Activated CD4-positive, alpha-beta memory T cell treated with anti-CD3 and anti-CD28 coated beads, Interleukin-2, amount 10 ng/mL, durations not matched to agents 7 days and 5 days (primary cell): ENCODE data around the gene GALNT18. TPM values are rescaled to one million over a fixed set of nuclear protein-coding genes. Genes with fewer than 3 reads are reported as not detected.
A peak's percentile ranks its signal among the peaks of the same experiment; 100 is the strongest.

ENCODE experiments used
- CTCF ChIA-PET: fragments of 350-600 bp; sonication (Branson Sonifier 250); formaldehyde crosslinking; loops from one replicate; lab custom pipeline; 2021; ENCODE audit warnings: antibody characterized with exemption, inconsistent platforms; lab: Charles Lee
- POLR2A ChIA-PET: fragments of 350-600 bp; sonication (Branson Sonifier 250); formaldehyde crosslinking; loops from one replicate; lab custom pipeline; 2021; ENCODE audit warnings: antibody characterized with exemption; lab: Charles Lee
- DNase-seq: peaks from one replicate; pipeline ENCODE4 v3.0.0-alpha.2; 2020
- H3K27ac Mint-ChIP-seq: one replicate; pipeline ENCODE4 v1.8.0; 2021; ENCODE audit warnings: mild to moderate bottlenecking, mixed read lengths
- H3K27me3 Mint-ChIP-seq: one replicate; pipeline ENCODE4 v1.8.0; 2021; ENCODE audit warnings: mixed read lengths
- H3K36me3 Mint-ChIP-seq: one replicate; pipeline ENCODE4 v1.8.0; 2021; ENCODE audit warnings: low read depth, mixed read lengths
- H3K4me1 Mint-ChIP-seq: one replicate; pipeline ENCODE4 v1.8.0; 2021; ENCODE audit warnings: mixed read lengths
- H3K4me3 Mint-ChIP-seq: one replicate; pipeline ENCODE4 v1.8.0; 2021; ENCODE audit warnings: mild to moderate bottlenecking, mixed read lengths
- H3K9me3 Mint-ChIP-seq: one replicate; pipeline ENCODE4 v1.8.0; 2021; ENCODE audit warnings: mixed read lengths
- total RNA-seq, 2 experiments: library from RNA; stranded (reverse); gene quantifications; one replicate each; pipeline ENCODE4 v1.2.3, GENCODE V29; 2021

Gene GALNT18
- total RNA-seq, result under 1 TPM; 0.60 to 0.93 TPM

GRCh38 chr11:11621573-11622339, at the start of gene GALNT18:
Gene GALNT18 (minus strand): TSS chr11:11622005.
- Mint-ChIP-seq H3K4me3 (peak within 1 kb of the TSS; percentile 57), H3K36me3 (no peaks in the 10 kb centered on the region), H3K4me1 (peaks cover 8% of the 10 kb centered on the region), H3K9me3 (no peaks in the 10 kb centered on the region), H3K27me3 (peaks cover 65% of the 10 kb centered on the region), H3K27ac (no peak within 1 kb of the TSS)
- peak; percentile 78 for DNase-seq
- POLR2A ChIA-PET, result no interaction called here
- CTCF ChIA-PET, result interaction anchor here (0.8 to 1.4 kb wide), 2 partner anchors 166 to 686 kb away, joined by 3 to 4 read pairs; no protein-coding TSS in a partner anchor

GRCh38 chr11:11670574-11670973, 48.8 kb upstream of the GALNT18 start:
- ChIA-PET POLR2A (no interaction called here), CTCF (no interaction called here)
- Mint-ChIP-seq H3K36me3 (no peaks in the 10 kb centered on the region), H3K27ac (no peak overlapping the region), H3K4me1 (no peaks in the 10 kb centered on the region), H3K9me3 (no peaks in the 10 kb centered on the region), H3K4me3 (no peak overlapping the region), H3K27me3 (peaks cover 16% of the 10 kb centered on the region)
- DNase-seq, result no peak

DNA sequence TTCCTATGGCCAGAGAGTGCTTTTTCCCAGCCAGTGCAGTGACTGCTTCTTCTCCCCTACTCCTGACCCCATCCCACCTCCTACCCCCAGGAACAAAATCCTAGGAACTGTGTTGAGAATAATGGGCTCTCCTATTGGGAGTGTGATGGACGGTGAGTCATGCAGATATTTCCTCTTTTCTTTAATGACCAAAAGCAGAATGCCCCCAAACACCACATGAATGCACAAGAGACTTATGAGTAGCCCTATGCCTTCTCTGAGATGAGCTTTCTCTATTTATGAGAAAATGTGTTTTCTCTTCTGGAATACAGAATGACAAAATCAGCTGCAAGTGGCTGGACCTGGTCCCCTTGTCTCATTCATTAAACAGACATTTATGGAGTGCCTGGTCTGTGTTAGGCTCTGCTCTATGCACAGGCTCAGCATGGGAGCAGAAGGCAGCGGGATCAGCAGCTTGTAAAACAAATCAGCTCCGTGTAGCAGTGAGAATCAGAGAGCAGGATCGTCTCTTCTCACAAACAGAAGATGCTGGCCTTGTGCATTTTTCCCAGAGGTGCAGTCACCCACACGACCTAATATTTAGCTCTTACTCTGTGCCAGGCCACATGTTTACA, 47.5 kb upstream of the GALNT18 start:
- Mint-ChIP-seq H3K4me1 (no peaks in the 10 kb centered on the region), H3K27ac (no peak overlapping the region), H3K36me3 (no peaks in the 10 kb centered on the region), H3K9me3 (no peaks in the 10 kb centered on the region), H3K4me3 (no peak overlapping the region), H3K27me3 (peaks cover 16% of the 10 kb centered on the region)
- no peak for DNase-seq
- POLR2A ChIA-PET, result no interaction called here
- CTCF ChIA-PET, result no interaction called here

DNA sequence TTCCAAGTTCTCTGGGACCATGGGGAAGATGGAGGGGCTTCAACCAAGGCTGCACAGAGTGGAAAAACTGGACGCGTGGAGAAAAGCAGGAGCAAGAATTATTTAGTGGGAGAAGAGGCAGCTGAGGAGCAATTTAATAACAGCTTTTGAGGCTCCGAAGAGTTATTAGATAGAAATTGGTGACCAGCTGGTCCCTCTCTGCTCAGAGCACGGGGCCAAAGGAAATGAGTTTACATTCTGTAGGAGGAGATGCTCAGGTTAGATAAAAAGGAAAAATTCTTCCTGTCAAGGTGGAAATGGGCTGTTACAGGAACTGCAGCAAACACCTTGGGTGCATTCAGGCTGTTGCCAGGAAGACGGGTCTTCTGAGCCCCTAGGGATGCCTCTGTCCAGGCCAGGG, 47.0 kb upstream of the GALNT18 start:
- Mint-ChIP-seq H3K4me3 (no peak overlapping the region), H3K9me3 (no peaks in the 10 kb centered on the region), H3K27me3 (peaks cover 16% of the 10 kb centered on the region), H3K36me3 (no peaks in the 10 kb centered on the region), H3K27ac (no peak overlapping the region), H3K4me1 (no peaks in the 10 kb centered on the region)
- CTCF ChIA-PET, result no interaction called here
- POLR2A ChIA-PET, result no interaction called here
- DNase-seq, result no peak

DNA sequence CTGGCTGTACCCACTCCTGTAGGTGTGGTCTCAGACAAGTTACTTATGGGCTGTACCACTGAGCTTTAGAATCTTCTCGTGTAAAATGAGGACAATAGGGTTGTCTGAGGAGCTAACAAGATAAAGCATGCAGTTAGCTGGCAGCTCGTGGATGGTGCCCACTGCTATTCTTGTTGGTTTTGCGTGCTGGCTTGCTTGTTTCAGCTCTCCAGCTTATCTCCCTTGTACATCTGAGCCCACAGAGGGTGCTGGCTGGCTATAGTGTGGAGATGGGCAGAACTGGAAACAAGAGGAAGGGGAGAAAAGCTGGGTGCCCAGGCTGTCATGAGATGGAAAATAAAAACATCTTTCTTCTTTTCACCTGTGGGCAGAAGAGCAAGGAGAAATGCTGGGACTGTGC, 46.5 kb upstream of the GALNT18 start:
- Mint-ChIP-seq H3K4me3 (no peak overlapping the region), H3K27ac (no peak overlapping the region), H3K9me3 (no peaks in the 10 kb centered on the region), H3K4me1 (no peaks in the 10 kb centered on the region), H3K36me3 (no peaks in the 10 kb centered on the region), H3K27me3 (peaks cover 16% of the 10 kb centered on the region)
- DNase-seq, result no peak
- CTCF ChIA-PET, result no interaction called here
- POLR2A ChIA-PET, result no interaction called here

- no peaks in the 10 kb centered on the region for H3K9me3 Mint-ChIP-seq
- no peak overlapping the region for H3K27ac Mint-ChIP-seq
- no peaks in the 10 kb centered on the region for H3K4me1 Mint-ChIP-seq
- ChIA-PET POLR2A (no interaction called here), CTCF (no interaction called here)
- H3K27me3 Mint-ChIP-seq, result peaks cover 16% of the 10 kb centered on the region
- DNase-seq, result no peak
- no peaks in the 10 kb centered on the region for H3K36me3 Mint-ChIP-seq
- no peak overlapping the region for H3K4me3 Mint-ChIP-seq
Measured at GRCh38 chr11:11667056-11667455, 45.3 kb upstream of the GALNT18 start.

GRCh38 chr11:11665407-11665806, 43.6 kb upstream of the GALNT18 start:
- H3K9me3 Mint-ChIP-seq, result no peaks in the 10 kb centered on the region
- no peak for DNase-seq
- H3K27ac Mint-ChIP-seq, result no peak overlapping the region
- H3K27me3 Mint-ChIP-seq, result peaks cover 19% of the 10 kb centered on the region
- H3K4me3 Mint-ChIP-seq, result no peak overlapping the region
- POLR2A ChIA-PET, result no interaction called here
- CTCF ChIA-PET, result no interaction called here
- H3K4me1 Mint-ChIP-seq, result no peaks in the 10 kb centered on the region
- H3K36me3 Mint-ChIP-seq, result no peaks in the 10 kb centered on the region

DNA sequence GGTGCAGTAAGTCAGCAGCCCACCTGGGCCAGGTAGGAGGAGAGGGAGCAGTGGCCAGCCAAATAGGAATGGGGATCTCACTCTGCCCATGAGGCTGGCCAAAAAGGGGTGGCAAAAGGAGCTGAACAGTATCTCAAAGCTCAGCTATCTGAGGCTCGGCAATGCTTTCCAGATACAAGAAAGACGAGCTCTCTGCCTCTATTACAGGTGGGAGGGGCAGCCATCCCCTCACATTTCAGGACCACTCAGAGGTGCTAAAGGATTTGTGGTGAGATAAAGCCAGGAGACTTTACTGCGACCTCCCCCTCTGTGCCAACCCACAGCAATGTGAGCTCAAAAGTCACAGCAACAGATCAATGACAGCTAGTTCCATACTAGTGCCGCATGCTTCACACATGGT, 42.1 kb upstream of the GALNT18 start:
- ChIA-PET CTCF (no interaction called here), POLR2A (no interaction called here)
- no peaks in the 10 kb centered on the region for H3K4me1 Mint-ChIP-seq
- no peak overlapping the region for H3K4me3 Mint-ChIP-seq
- H3K27me3 Mint-ChIP-seq, result peaks cover 17% of the 10 kb centered on the region
- no peak overlapping the region for H3K27ac Mint-ChIP-seq
- no peaks in the 10 kb centered on the region for H3K36me3 Mint-ChIP-seq
- H3K9me3 Mint-ChIP-seq, result no peaks in the 10 kb centered on the region
- no peak for DNase-seq

DNA sequence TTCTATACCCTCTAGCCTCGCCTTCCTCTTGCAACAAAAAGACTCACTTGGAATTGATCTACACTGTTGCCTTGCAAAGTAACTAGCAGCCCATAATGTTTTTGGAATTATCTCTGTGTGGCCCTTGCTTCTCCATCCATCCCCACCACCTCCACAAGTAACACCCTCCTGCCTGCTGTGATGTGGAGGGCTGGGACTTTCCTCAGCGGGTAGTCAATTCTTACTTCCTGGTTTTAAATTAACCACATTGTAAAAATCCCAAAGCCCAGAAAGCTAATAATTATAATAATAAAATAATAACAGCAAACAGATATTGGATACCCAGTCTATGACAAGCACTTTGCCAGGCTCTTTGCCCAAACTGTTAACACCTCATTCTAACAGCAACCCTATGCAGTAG, 40.8 kb upstream of the GALNT18 start:
- Mint-ChIP-seq H3K27ac (no peak overlapping the region), H3K27me3 (peaks cover 14% of the 10 kb centered on the region), H3K4me1 (no peaks in the 10 kb centered on the region), H3K9me3 (no peaks in the 10 kb centered on the region), H3K36me3 (no peaks in the 10 kb centered on the region), H3K4me3 (no peak overlapping the region)
- ChIA-PET CTCF (no interaction called here), POLR2A (no interaction called here)
- no peak for DNase-seq

GRCh38 chr11:11661326-11662040, 39.7 kb upstream of the GALNT18 start:
- Mint-ChIP-seq H3K9me3 (no peaks in the 10 kb centered on the region), H3K4me1 (no peaks in the 10 kb centered on the region), H3K27me3 (peaks cover 16% of the 10 kb centered on the region), H3K4me3 (no peak overlapping the region), H3K36me3 (no peaks in the 10 kb centered on the region), H3K27ac (no peak overlapping the region)
- DNase-seq, result no peak
- CTCF ChIA-PET, result no interaction called here
- POLR2A ChIA-PET, result no interaction called here

DNA sequence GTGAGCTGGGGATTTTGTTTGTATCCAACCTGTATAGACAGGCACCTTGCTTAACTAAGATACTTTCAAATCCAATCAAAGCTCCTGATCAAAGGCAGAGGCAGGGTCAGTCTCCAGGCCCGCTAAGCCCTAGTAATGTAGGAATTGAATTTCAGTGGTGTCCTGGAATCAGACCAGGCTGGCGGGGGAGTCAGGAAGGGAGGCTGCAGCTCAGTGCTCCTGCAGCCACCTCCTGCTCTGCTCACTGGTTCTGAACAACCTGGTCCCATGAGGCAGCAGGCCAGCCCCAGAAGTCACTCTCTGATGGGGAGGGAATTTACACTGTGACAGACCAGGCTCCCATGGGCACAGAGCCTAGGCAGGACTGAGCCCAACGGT, 38.5 kb upstream of the GALNT18 start:
- CTCF ChIA-PET, result no interaction called here
- Mint-ChIP-seq H3K4me1 (no peaks in the 10 kb centered on the region), H3K27ac (no peak overlapping the region), H3K36me3 (no peaks in the 10 kb centered on the region), H3K27me3 (peaks cover 16% of the 10 kb centered on the region), H3K4me3 (no peak overlapping the region), H3K9me3 (no peaks in the 10 kb centered on the region)
- no peak for DNase-seq
- POLR2A ChIA-PET, result no interaction called here

DNA sequence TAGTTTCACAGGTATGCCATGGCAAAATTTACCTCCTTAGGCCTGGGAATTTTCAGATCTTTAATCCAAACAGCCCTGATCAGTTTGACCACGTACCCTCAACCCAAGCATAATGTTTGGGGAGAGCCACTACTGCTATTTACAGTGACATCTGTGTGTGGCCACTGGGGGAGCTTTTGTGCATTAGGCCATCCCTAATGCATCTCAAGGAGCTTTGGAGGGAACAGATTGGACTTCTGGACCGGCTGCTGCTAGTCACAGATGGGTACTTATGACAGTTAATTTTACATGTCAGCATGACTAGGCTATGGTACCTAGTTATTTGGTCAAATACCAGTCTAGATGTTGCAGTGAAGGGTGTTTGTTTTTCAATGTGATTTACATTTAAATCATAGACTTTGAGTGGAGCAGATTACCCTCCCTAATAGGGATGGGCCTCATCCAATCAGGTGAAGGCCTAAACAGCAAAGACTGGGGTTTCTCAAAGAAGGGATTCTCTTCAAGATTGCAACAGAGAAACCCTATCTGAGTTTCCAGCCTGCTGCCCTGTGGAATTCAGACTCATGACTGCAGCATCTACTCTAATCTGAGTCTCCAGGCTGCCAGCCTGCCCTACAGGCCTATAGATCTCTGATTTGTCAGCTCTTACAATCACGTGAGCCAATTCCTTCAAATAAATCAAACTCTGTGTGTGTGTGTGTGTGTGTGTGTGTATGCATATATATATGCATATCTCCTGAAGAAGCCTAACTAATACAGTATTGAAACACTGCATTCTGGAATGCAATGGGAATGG, 38.0 kb upstream of the GALNT18 start:
- Mint-ChIP-seq H3K36me3 (no peaks in the 10 kb centered on the region), H3K9me3 (no peaks in the 10 kb centered on the region), H3K27me3 (peaks cover 22% of the 10 kb centered on the region), H3K4me1 (no peaks in the 10 kb centered on the region), H3K4me3 (no peak overlapping the region), H3K27ac (no peak overlapping the region)
- ChIA-PET POLR2A (no interaction called here), CTCF (no interaction called here)
- DNase-seq, result no peak
